SU-DHL-6 (cell line): ENCODE results near the gene MTMR11.

Experiments
- EZH2phosphoT487 ChIP-seq: fragments of 200-600 bp; sonication (generic), shearing (Covaris generic); conservative IDR thresholded peaks from 2 replicates; pipeline ENCODE4 v1.6.1; 2018; ENCODE audit warnings: mild to moderate bottlenecking, antibody characterized with exemption, low read length, moderate library complexity, mixed read lengths
- TF ChIP-seq, protein P1 (sequence below): fragments of 200-600 bp; sonication (generic); IDR thresholded peaks from one replicate; pipeline ENCODE4 v1.5.1; 2017; ENCODE audit warnings: antibody characterized with exemption, mild to moderate bottlenecking, low read length, moderate library complexity; ENCODE audit not compliant: insufficient read depth, poor library complexity, severe bottlenecking

DNA sequence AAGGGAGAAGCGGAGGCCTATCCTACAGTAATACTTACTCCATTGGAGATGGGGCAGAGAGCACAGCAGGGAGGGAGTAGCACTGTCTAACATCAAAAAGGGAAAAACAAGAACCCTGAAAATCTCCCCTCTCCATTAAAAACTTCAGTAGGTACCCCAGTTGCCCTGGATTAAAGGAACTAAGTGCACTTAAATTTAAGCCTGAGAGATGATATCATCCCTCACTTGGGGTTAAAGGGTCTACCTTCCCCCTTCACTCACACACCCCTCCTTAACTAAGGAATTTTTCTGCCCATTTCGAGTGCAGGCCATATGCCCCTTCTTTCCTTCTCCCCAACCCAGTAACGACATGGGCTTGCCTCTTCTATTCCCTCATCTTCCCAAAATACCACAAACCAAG is 3.7 kb upstream of the MTMR11 start:
- TF ChIP-seq, protein P1, sequence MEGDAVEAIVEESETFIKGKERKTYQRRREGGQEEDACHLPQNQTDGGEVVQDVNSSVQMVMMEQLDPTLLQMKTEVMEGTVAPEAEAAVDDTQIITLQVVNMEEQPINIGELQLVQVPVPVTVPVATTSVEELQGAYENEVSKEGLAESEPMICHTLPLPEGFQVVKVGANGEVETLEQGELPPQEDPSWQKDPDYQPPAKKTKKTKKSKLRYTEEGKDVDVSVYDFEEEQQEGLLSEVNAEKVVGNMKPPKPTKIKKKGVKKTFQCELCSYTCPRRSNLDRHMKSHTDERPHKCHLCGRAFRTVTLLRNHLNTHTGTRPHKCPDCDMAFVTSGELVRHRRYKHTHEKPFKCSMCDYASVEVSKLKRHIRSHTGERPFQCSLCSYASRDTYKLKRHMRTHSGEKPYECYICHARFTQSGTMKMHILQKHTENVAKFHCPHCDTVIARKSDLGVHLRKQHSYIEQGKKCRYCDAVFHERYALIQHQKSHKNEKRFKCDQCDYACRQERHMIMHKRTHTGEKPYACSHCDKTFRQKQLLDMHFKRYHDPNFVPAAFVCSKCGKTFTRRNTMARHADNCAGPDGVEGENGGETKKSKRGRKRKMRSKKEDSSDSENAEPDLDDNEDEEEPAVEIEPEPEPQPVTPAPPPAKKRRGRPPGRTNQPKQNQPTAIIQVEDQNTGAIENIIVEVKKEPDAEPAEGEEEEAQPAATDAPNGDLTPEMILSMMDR = no peak
- no peak for TF ChIP-seq EZH2phosphoT487
